ENCODE results near the gene CASP1.

- TF ChIP-seq CTCF (IDR thresholded peaks at IDR 0.05 in 4 of 5, conservative IDR thresholded peaks at IDR 0.05 in 1 of 5), result no peak
- TF ChIP-seq POLR2A (IDR thresholded peaks at IDR 0.05), result no peak
Measured at GRCh38 chr11:105000167-105000566, 34.8 kb downstream of the CASP1 start.
